Measurements from ENCODE around the gene SHTN1.

The SHTN1 gene

DNA sequence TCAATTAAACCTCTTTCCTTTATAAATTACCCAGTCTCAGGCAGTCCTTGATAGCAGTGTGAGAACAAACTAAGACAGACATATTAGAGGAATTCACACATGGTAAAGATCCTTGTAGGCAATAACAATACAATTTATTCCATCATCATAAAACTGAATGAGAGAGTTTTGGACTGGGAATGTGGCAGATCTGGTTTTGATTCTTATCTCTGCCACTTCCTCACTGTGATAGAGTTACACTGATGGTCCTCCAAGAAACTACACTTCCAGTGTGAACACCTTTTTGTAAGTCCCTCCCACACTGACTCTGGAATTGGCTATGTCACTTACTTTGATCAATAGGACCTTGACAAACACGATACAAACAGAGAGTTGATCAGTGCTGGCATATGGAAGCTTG lies 152.7 kb downstream of the SHTN1 start:
- H3K27ac ChIP-seq (replicated peaks), result no peak overlapping the region
- no peak for DNase-seq (ENCODE audit: low read depth in 1 of 2, low spot score in 1 of 2)
- no peak overlapping the region for H3K4me3 ChIP-seq (replicated peaks; ENCODE audit: insufficient read depth, low read length)
- H3K27me3 ChIP-seq (ENCODE audit: insufficient read depth, poor library complexity, severe bottlenecking), result peaks cover 39% of the 10 kb centered on the region
- TF ChIP-seq, protein P1, sequence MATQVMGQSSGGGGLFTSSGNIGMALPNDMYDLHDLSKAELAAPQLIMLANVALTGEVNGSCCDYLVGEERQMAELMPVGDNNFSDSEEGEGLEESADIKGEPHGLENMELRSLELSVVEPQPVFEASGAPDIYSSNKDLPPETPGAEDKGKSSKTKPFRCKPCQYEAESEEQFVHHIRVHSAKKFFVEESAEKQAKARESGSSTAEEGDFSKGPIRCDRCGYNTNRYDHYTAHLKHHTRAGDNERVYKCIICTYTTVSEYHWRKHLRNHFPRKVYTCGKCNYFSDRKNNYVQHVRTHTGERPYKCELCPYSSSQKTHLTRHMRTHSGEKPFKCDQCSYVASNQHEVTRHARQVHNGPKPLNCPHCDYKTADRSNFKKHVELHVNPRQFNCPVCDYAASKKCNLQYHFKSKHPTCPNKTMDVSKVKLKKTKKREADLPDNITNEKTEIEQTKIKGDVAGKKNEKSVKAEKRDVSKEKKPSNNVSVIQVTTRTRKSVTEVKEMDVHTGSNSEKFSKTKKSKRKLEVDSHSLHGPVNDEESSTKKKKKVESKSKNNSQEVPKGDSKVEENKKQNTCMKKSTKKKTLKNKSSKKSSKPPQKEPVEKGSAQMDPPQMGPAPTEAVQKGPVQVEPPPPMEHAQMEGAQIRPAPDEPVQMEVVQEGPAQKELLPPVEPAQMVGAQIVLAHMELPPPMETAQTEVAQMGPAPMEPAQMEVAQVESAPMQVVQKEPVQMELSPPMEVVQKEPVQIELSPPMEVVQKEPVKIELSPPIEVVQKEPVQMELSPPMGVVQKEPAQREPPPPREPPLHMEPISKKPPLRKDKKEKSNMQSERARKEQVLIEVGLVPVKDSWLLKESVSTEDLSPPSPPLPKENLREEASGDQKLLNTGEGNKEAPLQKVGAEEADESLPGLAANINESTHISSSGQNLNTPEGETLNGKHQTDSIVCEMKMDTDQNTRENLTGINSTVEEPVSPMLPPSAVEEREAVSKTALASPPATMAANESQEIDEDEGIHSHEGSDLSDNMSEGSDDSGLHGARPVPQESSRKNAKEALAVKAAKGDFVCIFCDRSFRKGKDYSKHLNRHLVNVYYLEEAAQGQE (IDR thresholded peaks at IDR 0.05; ENCODE audit: insufficient replicate concordance, low read depth), result no peak
- no peak for TF ChIP-seq POLR2AphosphoS5 (IDR thresholded peaks at IDR 0.05; ENCODE audit: low read depth)
- no peak for TF ChIP-seq GABPA (IDR thresholded peaks at IDR 0.05; ENCODE audit: low read depth)
- TF ChIP-seq, protein P2, sequence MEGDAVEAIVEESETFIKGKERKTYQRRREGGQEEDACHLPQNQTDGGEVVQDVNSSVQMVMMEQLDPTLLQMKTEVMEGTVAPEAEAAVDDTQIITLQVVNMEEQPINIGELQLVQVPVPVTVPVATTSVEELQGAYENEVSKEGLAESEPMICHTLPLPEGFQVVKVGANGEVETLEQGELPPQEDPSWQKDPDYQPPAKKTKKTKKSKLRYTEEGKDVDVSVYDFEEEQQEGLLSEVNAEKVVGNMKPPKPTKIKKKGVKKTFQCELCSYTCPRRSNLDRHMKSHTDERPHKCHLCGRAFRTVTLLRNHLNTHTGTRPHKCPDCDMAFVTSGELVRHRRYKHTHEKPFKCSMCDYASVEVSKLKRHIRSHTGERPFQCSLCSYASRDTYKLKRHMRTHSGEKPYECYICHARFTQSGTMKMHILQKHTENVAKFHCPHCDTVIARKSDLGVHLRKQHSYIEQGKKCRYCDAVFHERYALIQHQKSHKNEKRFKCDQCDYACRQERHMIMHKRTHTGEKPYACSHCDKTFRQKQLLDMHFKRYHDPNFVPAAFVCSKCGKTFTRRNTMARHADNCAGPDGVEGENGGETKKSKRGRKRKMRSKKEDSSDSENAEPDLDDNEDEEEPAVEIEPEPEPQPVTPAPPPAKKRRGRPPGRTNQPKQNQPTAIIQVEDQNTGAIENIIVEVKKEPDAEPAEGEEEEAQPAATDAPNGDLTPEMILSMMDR (IDR thresholded peaks at IDR 0.05; ENCODE audit: insufficient read depth, low read length), result no peak
- TF ChIP-seq SPI1 (IDR thresholded peaks at IDR 0.05; ENCODE audit: borderline replicate concordance, low read depth), result no peak

- DNase-seq (ENCODE audit: low read depth in 1 of 2, low spot score in 1 of 2), result no peak
- Histone ChIP-seq H3K27ac (replicated peaks) (no peak overlapping the region), H3K4me3 (replicated peaks; ENCODE audit: insufficient read depth, low read length) (no peak overlapping the region), H3K27me3 (ENCODE audit: insufficient read depth, poor library complexity, severe bottlenecking) (peaks cover 39% of the 10 kb centered on the region)
- no peak for TF ChIP-seq SPI1 (IDR thresholded peaks at IDR 0.05; ENCODE audit: borderline replicate concordance, low read depth)
- TF ChIP-seq, protein P2 (IDR thresholded peaks at IDR 0.05; ENCODE audit: insufficient read depth, low read length), result no peak
- TF ChIP-seq GABPA (IDR thresholded peaks at IDR 0.05; ENCODE audit: low read depth), result no peak
- TF ChIP-seq POLR2AphosphoS5 (IDR thresholded peaks at IDR 0.05; ENCODE audit: low read depth), result no peak
- TF ChIP-seq, protein P1 (IDR thresholded peaks at IDR 0.05; ENCODE audit: insufficient replicate concordance, low read depth), result no peak
These were observed 154.9 kb downstream of the SHTN1 start for GRCh38 chr10:116850058-116850611.

GRCh38 chr10:116849248-116850057 lies 155.5 kb downstream of the SHTN1 start, which contains the start of gene ENO4:
TSS of gene ENO4 (plus strand) at chr10:116849499. CDS start at chr10:116849567, 68 bp downstream.
- Histone ChIP-seq H3K27me3 (ENCODE audit: insufficient read depth, poor library complexity, severe bottlenecking) (peaks cover 39% of the 10 kb centered on the region), H3K4me3 (replicated peaks; ENCODE audit: insufficient read depth, low read length) (no peak within 1 kb of the TSS), H3K27ac (replicated peaks) (no peak within 1 kb of the TSS)
- no peak for DNase-seq (ENCODE audit: low read depth in 1 of 2, low spot score in 1 of 2)
- TF ChIP-seq, protein P1 (IDR thresholded peaks at IDR 0.05; ENCODE audit: insufficient replicate concordance, low read depth), result no peak
- no peak for TF ChIP-seq SPI1 (IDR thresholded peaks at IDR 0.05; ENCODE audit: borderline replicate concordance, low read depth)
- TF ChIP-seq, protein P2 (IDR thresholded peaks at IDR 0.05; ENCODE audit: insufficient read depth, low read length), result no peak
- TF ChIP-seq POLR2AphosphoS5 (IDR thresholded peaks at IDR 0.05; ENCODE audit: low read depth), result no peak
- TF ChIP-seq GABPA (IDR thresholded peaks at IDR 0.05; ENCODE audit: low read depth), result no peak
